AG08396 (cell line): ENCODE measurements around the gene SREBF2.
A peak's percentile ranks its signal among the peaks of the same experiment; 100 is the strongest.

Experiments
- DNase-seq: peaks from one replicate; pipeline ENCODE4 v3.0.0; 2012; ENCODE audit warnings: low spot score, mixed read lengths

SREBF2 gene

DNA sequence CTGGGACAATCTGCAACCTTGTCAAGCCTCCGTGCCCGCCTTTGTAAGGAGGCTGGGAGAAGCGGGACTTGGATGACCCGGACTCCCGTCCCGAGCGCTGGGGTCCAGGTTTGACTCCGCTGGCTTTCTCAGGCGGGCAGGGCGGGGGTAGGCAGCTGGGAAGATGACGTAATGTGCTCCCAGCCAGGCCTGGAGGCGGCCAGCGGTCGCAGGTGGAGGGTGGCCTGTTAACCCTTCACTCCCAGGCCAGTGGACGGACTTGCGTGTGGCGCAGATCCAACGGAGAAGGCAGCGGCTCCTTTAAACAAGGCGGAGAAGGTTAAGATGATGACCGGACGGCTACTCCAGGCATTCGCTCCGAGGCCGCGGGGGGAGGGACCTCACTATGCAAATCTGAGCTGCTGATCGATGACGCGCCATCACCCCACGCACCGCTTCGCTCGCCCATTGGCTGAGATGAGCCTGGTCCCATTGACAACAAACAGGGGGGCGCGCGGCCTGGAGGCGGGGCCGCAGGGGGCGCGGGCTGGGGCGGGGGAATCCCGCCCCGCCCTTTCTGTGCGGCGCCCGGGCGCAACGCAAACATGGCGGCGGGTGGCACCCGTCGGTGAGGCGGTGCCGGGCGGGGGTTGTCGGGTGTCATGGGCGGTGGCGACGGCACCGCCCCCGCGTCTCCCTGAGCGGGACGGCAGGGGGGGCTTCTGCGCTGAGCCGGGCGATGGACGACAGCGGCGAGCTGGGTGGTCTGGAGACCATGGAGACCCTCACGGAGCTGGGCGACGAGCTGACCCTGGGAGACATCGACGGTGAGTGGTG is at the start of gene SREBF2:
SREBF2 (plus strand) TSS at position 553 of the 816 bp plus-strand sequence; CDS start at position 719, 166 bp downstream.
- DNase-seq, result peak; percentile 98

DNA sequence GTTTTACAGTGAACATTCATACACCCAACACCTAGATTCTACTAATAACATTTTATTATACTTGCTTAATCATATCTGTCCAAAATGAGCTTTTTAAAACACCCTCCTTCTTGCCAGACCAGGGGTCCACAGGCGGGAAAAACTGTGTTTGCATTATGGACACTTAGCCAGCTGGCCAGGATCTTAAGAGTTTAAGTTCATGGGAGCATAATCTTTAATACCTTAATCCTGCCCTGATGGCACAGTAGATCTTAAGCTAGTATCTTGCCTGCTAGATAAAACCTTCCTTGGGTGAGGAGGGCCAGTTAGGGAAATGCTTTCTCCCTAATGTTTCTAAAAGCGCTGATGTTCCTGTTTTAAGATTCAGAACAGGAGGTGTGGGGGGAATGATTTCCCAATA is 45.6 kb upstream of the SREBF2 start:
- no peak for DNase-seq

GRCh38 chr22:41793871-41794270 is 39.0 kb upstream of the SREBF2 start:
- no peak for DNase-seq

DNA sequence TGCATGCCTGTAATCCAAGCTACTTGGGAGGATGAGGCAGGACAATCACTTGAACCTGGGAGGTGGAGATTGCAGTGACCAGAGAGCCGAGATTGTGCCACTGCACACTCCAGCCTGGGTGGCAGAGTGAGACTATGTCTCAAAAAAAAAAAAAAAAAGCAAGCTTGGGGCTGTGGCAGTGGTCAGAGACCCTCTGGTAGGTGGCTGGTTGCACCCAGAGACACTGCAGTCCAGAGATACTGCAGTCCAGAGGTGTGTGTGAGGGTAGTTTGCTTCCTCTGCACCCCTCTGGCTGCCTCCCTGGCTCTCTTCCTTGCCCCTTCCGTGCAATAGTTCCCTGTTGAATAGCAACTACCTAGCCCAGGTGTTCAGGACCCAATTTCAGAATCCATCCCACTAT is 34.2 kb upstream of the SREBF2 start:
- DNase-seq, result no peak

GRCh38 chr22:41799486-41800347 is 33.2 kb upstream of the SREBF2 start:
- DNase-seq, result peak; percentile 62

DNA sequence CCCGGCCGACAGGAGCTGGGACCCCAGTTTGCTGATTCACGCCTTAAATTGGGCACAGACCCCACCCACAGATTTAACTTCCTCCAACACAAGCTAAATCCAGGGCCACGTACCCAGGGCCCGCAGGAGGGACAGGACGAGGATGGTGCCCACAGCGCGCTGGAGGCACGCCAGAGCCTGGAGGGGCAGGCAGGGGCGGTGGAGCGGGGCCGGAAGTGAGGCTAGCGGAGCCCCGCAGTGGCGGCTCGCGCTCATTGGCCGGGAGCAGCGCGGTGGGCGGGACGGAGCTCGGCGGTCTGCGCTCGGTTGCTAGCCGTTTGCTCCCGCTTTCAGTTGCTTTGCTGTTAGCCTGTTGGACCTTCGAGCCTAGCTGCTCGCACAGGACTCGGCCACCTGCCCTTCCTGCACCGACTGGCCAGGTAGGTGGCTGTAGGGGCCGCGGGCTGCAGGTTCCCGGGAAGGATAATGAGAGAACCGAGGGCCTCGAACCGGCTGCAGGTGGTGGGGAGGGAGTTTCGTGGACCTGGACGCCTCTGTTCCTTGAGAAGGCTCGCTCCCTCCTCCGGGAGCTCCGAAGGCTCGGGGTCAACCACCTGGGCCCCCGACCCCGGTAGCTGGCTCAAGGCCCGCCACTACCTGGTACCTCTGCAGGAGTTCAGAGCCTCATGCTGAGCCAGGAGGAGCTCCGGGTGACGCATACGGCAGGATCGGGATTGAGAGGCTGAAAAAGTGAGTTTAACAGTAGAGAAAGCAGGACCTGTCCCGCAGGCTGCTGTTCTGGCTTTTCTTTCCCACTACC is 32.4 kb upstream of the SREBF2 start, which contains the start of gene CCDC134:
CCDC134 (plus strand) TSS at position 332 of the 799 bp plus-strand sequence. CDS start 8,212 bp downstream, outside the sequence.
- peak; percentile 96 for DNase-seq

DNA sequence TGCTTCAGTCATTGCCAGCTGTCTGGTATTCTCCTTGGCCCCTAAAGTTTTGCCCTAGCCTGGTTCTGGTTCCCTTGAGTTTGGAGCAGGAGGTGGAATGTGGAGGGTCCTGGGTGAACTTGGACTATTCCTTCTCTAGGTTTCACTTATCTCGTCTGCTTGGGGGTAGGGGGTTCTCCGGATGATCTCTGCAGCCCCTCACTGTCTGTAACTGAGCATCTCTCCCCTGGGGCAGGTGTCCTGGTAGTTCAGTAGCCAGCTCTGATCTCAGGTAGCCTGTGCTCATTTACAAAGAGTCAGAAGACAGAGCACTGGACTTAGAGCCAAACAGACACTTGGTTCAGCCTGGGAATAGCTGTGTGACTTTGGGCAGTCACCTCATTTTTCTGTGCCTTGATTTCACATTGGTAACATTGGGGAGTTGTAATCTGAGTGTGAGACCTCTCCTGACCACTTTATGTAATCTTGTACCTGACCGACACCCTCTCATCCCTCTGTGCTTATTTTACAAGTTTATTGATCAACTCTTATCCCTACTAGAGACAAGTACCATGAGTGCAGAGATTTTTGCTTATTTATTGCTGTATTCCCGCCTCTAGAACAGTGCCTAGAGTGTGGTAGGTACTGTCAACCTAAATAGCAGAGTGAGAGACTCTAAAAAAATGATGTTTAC is 31.6 kb upstream of the SREBF2 start:
- DNase-seq, result no peak

- no peak for DNase-seq
These were observed 31.0 kb upstream of the SREBF2 start for GRCh38 chr22:41801886-41802285.

DNA sequence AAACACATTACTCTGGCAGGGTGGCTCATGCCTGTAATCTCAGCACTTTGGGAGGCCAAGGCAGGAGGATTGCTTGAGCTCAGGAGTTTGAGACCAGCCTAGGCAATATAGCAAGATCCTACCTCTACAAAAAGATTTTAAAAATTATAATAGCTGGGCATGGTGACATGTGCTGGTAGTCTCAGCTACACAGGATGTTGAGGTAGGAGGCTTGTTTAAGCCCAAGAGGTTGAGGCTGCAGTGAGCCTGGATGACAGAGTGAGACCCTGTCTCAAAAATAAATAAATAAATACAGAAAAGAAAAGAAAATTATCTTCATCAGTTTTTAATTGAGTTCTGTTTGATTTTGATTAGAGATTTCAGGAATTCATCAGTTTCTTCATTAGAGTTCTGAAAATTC is 27.3 kb upstream of the SREBF2 start:
- no peak for DNase-seq

DNA sequence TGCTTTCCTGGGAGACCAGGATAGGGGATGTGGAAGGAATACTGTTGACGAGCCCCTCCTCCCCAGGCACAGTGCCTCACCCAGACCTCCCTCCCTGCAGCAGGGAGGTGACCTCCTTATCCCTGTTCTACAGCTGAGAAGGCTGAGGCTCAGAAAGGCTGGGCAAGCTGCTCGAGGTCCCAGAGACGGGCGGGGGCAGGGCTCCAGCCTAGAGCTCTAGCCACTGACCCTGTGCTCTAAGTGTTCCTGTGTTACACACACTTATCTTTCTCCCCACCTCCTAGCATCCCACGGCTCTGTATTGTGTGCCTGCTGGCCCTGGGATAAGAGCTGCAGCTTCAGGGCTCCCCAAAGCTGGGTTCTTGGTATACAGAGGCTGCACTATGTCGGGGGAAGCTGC is 24.5 kb upstream of the SREBF2 start:
- DNase-seq, result no peak

- no peak for DNase-seq
These were observed 22.9 kb upstream of the SREBF2 start for GRCh38 chr22:41810022-41810421.

DNA sequence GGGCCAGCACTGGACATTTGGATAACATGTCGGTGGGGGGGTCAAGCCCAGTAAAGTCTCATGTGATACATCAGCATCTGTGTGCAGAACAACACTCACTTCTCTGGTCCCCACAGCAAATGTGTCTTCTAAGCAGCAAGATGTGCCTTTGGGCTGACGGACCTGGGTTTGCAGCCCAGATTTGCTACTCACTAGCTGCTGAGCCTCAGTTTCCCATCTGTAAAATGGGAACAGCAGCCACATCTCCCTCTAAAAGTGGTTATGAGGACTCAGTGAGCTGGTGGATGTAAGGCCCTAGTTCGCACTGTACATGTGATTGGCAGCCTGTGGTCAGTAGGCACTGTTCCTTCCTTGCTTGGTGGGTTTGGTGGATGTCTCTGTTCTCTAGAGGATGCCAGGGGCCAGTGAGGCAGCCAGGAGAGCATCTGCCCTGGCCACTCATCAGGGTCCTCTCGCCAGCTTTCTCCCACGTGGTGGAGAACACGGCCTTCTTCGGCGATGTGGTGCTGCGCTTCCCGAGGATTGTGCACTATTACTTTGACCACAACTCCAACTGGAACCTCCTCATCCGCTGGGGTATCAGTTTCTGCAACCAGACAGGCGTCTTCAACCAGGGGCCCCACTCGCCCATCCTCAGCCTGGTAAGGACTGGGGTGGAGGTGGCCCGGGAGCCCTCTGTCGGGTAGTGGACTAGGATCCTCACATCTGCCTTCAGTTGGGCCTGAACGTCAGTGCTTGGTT is 19.9 kb upstream of the SREBF2 start:
- no peak for DNase-seq

DNA sequence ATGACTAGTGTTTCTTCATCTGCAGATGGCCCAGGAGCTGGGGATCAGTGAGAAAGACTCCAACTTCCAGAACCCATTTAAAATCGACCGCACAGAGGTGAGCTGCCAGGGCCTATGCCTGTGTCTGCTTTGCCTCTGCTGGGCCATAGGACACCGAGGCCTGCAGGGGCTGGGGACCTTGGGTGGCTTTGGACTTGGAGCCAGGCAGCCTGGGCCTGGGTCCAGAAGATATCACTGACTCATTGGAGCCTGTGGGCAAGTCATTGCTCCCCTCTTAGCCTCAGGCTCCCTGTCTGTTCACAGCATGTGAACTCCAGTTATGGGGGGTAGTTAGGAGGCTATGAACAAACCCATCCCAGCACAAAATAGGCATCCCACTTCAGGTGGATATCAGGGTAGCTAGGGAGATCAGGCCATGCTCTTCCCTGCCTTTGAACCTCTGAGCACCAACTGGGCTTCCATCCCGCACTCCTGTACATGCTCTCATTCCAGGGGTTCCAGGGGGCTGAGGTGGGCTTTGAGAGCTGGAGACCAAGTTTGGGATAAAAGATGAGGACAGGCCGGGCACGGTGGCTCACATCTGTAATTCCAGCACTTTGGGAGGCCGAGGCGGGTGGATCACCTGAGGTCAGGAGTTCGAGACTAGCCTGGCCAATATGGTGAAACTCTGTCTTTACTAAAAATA is 19.0 kb upstream of the SREBF2 start:
- DNase-seq, result no peak

DNA sequence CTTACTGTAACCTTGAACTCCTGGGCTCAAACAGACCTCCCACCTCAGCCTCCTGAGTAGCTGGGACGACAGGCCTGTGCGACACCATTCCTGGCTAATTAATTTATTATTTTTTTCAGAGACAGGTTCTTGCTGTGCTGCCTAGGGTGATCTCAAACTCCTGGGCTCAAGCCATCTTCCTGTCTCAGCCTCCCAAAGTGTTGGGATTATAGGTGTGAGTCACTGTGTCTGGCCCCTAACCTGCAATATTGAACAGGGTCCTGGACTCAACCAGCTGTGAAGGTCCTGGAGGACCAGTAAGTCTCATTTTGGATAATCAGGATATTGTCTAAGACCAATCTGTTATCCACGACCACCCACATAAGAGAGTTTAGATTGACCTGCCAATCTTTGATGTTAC is 17.2 kb upstream of the SREBF2 start:
- DNase-seq, result no peak

- DNase-seq, result no peak
These were observed 16.7 kb upstream of the SREBF2 start for GRCh38 chr22:41816241-41816640.

- DNase-seq, result no peak
These were observed 16.0 kb upstream of the SREBF2 start for GRCh38 chr22:41816871-41817270.

GRCh38 chr22:41818011-41818410 is 14.9 kb upstream of the SREBF2 start:
- DNase-seq, result no peak

DNA sequence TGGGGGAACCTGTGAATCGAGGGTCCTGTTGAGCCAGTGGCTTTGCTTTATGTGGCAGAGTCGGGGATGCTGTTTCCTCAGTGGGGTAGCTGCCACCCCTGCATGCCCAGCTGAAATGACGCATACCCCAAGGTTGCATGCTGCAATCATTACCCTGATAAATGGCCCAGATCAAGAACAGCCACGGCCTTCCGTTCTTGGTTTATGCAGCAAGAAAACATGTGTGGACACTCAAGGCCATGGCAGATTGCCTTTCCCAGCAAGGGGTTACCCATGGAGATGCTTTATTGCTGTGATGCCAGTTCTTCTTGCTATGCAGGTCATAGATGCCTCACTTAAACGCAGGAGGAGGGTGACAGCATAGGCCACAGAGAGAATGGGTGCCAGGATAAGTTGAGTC is 14.3 kb upstream of the SREBF2 start:
- DNase-seq, result no peak

DNA sequence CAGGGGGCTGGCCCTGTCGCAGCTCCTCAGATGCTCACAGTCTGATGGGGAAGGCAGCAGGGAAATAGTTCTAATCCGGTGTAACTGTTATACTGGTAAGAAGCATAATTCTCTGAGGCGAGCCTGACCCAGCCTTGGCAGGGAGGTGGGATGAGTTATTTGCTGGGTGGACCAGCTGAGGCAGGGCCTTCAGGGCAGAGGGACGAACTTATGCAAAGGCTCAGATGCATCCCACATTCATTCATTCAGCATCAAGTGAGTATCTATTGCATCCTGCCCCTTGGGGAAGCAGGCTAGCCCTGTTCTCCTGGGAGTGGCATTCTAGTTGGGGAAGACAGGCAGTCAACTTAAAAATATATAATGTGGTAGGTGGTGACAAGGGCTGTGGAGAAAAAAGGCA is 13.6 kb upstream of the SREBF2 start:
- DNase-seq, result no peak

DNA sequence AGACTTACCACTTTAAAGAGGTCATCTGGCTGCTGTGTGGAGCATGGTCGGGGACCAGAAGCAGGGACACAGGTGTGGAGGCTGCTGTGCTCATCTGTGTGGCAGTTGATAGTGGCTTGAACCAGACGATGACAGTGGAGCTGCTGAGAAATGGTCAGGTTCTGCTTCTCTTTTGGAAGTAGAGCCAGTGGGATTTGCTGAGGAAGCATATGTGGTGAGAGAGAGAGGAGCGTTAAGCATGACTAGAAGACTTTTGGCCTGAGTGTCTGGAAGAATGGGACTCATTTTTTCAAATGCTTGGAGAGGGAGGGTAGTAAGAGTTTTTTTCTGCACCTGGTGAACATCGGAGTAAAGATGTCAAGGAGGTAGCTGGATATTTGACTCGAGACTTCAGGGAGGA is 12.5 kb upstream of the SREBF2 start:
- no peak for DNase-seq
